Measurements from ENCODE around the gene NUDT5. TPM values are rescaled to one million over a fixed set of nuclear protein-coding genes. Genes with fewer than 3 reads are reported as not detected.

Gene NUDT5
- total and polyA plus RNA-seq, 2 of the 13 experiments (the other 11 are each of a cell fraction or from before 2014, with no cell fraction given): 79.6 to 134 TPM

DNA sequence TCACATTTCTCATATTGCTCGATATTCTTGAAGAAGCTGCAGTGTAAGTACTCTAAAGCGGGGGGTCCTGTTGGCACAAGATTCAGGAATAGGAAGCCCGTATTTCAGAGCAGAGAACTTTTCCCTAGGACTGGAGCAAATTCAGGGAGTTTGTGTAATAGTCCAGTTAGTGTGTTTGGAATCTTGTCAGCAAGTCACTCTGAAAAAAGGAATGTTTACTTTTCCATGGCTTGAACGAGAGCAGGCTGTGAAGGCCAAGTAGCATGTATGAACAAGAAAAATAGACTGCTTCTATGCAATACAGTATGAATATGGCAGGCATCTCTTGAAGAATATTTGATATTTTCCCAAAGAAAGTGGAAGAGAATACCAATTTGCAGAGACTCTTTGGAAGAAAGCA is 40.1 kb upstream of the NUDT5 start (continued):
- TF ChIP-seq ARID5B (CRISPR knock-in tag; IDR thresholded peaks at IDR 0.05): peak; percentile 86
- TF ChIP-seq KLF16 (CRISPR knock-in tag; IDR thresholded peaks at IDR 0.05): 0 out of 4 replicates have a peak, but pooled peaks of 1 of the 2 experiments have one; percentile 29
- TF ChIP-seq GATA4 (IDR thresholded peaks at IDR 0.05; ENCODE audit: borderline replicate concordance, low read depth): no peak
- TF ChIP-seq DPF2 (CRISPR knock-in tag; IDR thresholded peaks at IDR 0.05; ENCODE audit: borderline replicate concordance, low read depth): peak; percentile 50; the same call in 1 of the 2 replicates

DNA sequence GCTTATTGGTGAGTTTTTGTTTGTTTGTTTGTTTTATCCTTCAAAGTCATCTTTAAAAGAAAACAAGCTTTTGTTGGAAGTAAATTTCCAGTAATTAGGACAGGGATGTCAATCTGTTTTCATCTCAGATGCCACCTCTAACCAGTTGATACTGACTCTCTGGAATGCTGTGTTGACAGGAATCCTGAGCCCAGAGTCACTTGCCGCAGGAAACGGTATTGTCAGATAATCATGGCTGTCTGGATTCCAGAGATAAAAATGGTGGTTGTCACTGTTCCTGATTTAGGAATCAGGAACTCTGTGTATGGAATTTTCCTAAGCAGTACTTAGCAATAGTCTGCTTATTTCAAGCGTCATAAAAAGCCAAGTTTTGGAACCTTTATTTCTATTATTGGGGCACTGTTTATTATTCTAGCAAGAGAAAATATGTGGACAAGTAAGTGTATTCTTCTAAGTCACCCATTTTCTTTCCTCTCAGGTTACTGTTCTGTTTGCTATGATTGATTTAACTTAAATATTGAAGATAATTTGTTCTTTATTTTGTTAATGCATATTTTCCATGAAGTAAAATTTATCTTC is 39.5 kb upstream of the NUDT5 start:
- Histone ChIP-seq H3K9ac (ENCODE audit: insufficient read depth, low read depth, low read length) (0 out of 2 replicates have a peak overlapping the region, but pooled peaks have one; percentile 10), H3K27ac (ENCODE audit: extremely low read length, insufficient read depth, low read length) (peak overlapping the region; percentile 74), H3K4me3 (replicated peaks in 1 of 3; ENCODE audit: insufficient read depth in 1 of 3, low read depth in 2 of 3, low read length in 3 of 3) (no peak overlapping the region), H3K9me3 (ENCODE audit: low read length) (no peaks in the 10 kb centered on the region), H3K79me2 (ENCODE audit: insufficient read depth, low read length) (peaks cover 2% of the 10 kb centered on the region), H3K36me3 (replicated peaks in 1 of 2; ENCODE audit: control insufficient read depth in 1 of 2, insufficient read depth in 2 of 2, low read length in 2 of 2) (peaks cover 3 to 35% of the 10 kb centered on the region in 2 experiments; a peak in 3 of 5 replicates), H3K27me3 (ENCODE audit: control insufficient read depth in 1 of 2, insufficient read depth in 2 of 2, low read length in 2 of 2) (no peaks in the 10 kb centered on the region), H4K20me1 (ENCODE audit: insufficient read depth, low read length) (no peaks in the 10 kb centered on the region), H3K4me2 (ENCODE audit: low read depth, low read length) (peak overlapping the region; percentile 34; the same call in 1 of the 2 replicates), H3K4me1 (ENCODE audit: insufficient read depth, low read length) (peaks cover 51% of the 10 kb centered on the region), H2AFZ (ENCODE audit: low read length) (no peak overlapping the region)
- 73% methylated on average over 3 of the region's 3 CpGs for WGBS (ENCODE audit: low lambda C conversion rate)
- ATAC-seq: no peak
- intact Hi-C loops (cut with micrococcal nuclease; ENCODE audit: unreplicated experiment) (no loop called here), in situ Hi-C loops (cut with HindIII; ENCODE audit: extremely low pct_ligation_motif_present, low pct_unique_long_range_greater_than_20kb) (no loop called here)
- TF ChIP-seq, protein P1, sequence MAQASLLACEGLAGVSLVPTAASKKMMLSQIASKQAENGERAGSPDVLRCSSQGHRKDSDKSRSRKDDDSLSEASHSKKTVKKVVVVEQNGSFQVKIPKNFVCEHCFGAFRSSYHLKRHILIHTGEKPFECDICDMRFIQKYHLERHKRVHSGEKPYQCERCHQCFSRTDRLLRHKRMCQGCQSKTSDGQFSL (CRISPR knock-in tag; IDR thresholded peaks at IDR 0.05): no peak
- TF ChIP-seq ARID5B (CRISPR knock-in tag; IDR thresholded peaks at IDR 0.05): no peak
- no peak for TF ChIP-seq GRHL1 (CRISPR knock-in tag; conservative IDR thresholded peaks at IDR 0.05)
- TF ChIP-seq FOXA3 (CRISPR knock-in tag; IDR thresholded peaks at IDR 0.05): no peak
- ChIA-PET POLR2A (no interaction called here), CTCF (ENCODE audit: low intra/inter-chr PET ratio, low total read pairs) (no interaction called here)
- no TSS peak for BruUV-seq (replicated peaks)
- no peak for FAIRE-seq
- DNase-seq (ENCODE audit: low spot score): no peak

Measured in HepG2 (cell line).